ENCODE measurements around the gene COX4I1. TPM values are rescaled to one million over a fixed set of nuclear protein-coding genes. Genes with fewer than 3 reads are reported as not detected.

Gene COX4I1
- total and polyA plus RNA-seq, 5 donors: 1,306 to 4,150 (median 1,671) TPM

DNA sequence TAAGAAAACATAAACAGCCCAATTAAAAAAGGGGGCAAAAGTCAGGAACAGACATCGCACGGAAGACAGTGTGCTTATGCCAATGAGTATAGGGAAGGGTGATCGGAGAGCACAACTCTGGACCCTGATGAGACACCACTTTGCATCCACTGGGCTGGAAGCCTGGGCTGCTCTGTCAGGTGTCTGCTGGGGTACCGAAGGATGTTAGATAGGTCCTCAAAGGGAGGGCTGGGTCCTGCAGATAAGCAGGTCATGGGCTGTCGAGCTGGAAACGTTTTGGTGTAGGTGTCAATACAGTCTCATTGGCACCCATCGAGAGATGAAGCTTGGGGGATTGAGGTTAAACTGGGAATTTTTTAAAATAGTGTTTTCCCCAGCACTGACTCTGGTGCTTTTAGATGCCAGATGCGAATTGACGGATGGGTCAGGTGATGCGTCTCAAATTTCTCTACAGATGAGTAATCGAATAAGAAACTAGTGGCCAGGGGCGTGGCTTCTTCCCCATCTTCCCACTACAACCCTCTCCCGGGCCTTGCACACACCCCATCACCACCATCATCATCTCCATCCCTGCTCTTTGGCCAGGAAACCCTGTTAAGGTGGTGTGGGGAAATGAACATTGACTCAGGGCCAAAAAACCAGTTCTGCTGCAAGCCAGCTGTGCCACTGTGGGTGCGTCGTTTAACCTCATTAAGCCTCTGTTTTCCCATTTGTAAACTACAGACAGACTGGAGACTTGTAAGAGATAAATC is 51.7 kb downstream of the COX4I1 start:
- intact Hi-C loops (cut with DNase I): no loop called here
- WGBS: 68% methylated on average over 15 of the region's 15 CpGs
- H3K4me1 ChIP-seq (ENCODE audit: control insufficient read depth, insufficient read depth, low read length): no peaks in the 10 kb centered on the region
- H3K9me3 ChIP-seq (ENCODE audit: control insufficient read depth, low read length): no peaks in the 10 kb centered on the region
- H3K27ac ChIP-seq (ENCODE audit: low read length): no peak overlapping the region
- ATAC-seq: no peak
- DNase-seq: no peak
- H3K27me3 ChIP-seq (ENCODE audit: control insufficient read depth, insufficient read depth): no peaks in the 10 kb centered on the region
- H3K4me3 ChIP-seq (ENCODE audit: low read length): no peak overlapping the region

- Histone ChIP-seq H3K27me3 (ENCODE audit: control insufficient read depth, insufficient read depth) (no peaks in the 10 kb centered on the region), H3K9me3 (ENCODE audit: control insufficient read depth, low read length) (no peaks in the 10 kb centered on the region), H3K4me1 (ENCODE audit: control insufficient read depth, insufficient read depth, low read length) (no peaks in the 10 kb centered on the region), H3K4me3 (ENCODE audit: low read length) (no peak overlapping the region), H3K27ac (ENCODE audit: low read length) (no peak overlapping the region)
- DNase-seq (no peak), ATAC-seq (no peak)
- WGBS: 73% methylated on average over 16 of the region's 16 CpGs
- intact Hi-C loops (cut with DNase I): no loop called here
Observed at GRCh38 chr16:85853547-85854545, 54.4 kb downstream of the COX4I1 start.

- WGBS: 100% methylated on average over 1 of the region's 1 CpG
- no peaks in the 10 kb centered on the region for H3K27me3 ChIP-seq (ENCODE audit: control insufficient read depth, insufficient read depth)
- no peak overlapping the region for H3K4me3 ChIP-seq (ENCODE audit: low read length)
- DNase-seq (no peak), ATAC-seq (no peak)
- H3K27ac ChIP-seq (ENCODE audit: low read length): no peak overlapping the region
- no peaks in the 10 kb centered on the region for H3K9me3 ChIP-seq (ENCODE audit: control insufficient read depth, low read length)
- intact Hi-C loops (cut with DNase I): no loop called here
- no peaks in the 10 kb centered on the region for H3K4me1 ChIP-seq (ENCODE audit: control insufficient read depth, insufficient read depth, low read length)
Observed at GRCh38 chr16:85854935-85855334, 55.4 kb downstream of the COX4I1 start.

GRCh38 chr16:85856079-85856478 is 56.6 kb downstream of the COX4I1 start:
- intact Hi-C loops (cut with DNase I): no loop called here
- 76% methylated on average over 6 of the region's 6 CpGs for WGBS
- ATAC-seq (no peak), DNase-seq (no peak)
- H3K27me3 ChIP-seq (ENCODE audit: control insufficient read depth, insufficient read depth): no peaks in the 10 kb centered on the region
- H3K27ac ChIP-seq (ENCODE audit: low read length): no peak overlapping the region
- H3K4me1 ChIP-seq (ENCODE audit: control insufficient read depth, insufficient read depth, low read length): no peaks in the 10 kb centered on the region
- no peak overlapping the region for H3K4me3 ChIP-seq (ENCODE audit: low read length)
- H3K9me3 ChIP-seq (ENCODE audit: control insufficient read depth, low read length): no peaks in the 10 kb centered on the region

DNA sequence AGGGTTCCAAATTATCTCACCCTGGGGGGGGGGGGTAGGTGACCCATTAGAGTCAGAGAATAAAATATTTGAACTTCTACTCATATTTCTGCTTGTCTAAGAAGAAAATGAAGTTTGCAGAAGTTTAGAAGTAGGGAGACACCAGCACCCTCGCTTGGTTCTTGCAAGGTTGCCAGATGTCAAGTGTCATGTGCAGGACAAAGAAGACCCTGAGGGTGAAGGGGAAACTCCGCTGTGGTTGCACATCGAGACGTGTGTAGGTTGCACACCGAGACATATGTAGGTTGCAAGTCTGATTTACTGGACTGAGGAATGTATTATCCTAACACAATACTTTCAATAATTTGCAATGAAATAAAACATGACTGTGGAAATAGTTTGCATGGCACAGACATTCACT is 57.1 kb downstream of the COX4I1 start:
- DNase-seq: no peak
- Histone ChIP-seq H3K27me3 (ENCODE audit: control insufficient read depth, insufficient read depth) (no peaks in the 10 kb centered on the region), H3K9me3 (ENCODE audit: control insufficient read depth, low read length) (no peaks in the 10 kb centered on the region), H3K27ac (ENCODE audit: low read length) (no peak overlapping the region), H3K4me3 (ENCODE audit: low read length) (no peak overlapping the region), H3K4me1 (ENCODE audit: control insufficient read depth, insufficient read depth, low read length) (no peaks in the 10 kb centered on the region)
- ATAC-seq: no peak
- WGBS: 76% methylated on average over 5 of the region's 5 CpGs
- intact Hi-C loops (cut with DNase I): no loop called here

Other genes starting within 250 kb of the COX4I1 start
- gene GSE1, start 186.4 kb upstream of the COX4I1 start, total RNA-seq: 10 to 100 TPM; 70.8 to 99.8 (median 92.5) TPM
- gene GSE1, start 186.4 kb upstream of the COX4I1 start, polyA plus RNA-seq: 40.3 TPM
- 1 to 10 TPM in 1 of 4 donors, under 1 TPM in 3; 0.33 to 1.1 (median 0.40) TPM for gene GINS2, start 110.7 kb upstream of the COX4I1 start, total RNA-seq
- gene GINS2, start 110.7 kb upstream of the COX4I1 start, polyA plus RNA-seq: 0.23 TPM
- gene C16orf74, start 48.6 kb upstream of the COX4I1 start, total RNA-seq: 1 to 10 TPM; 1.1 to 2.1 (median 1.4) TPM
- gene C16orf74, start 48.6 kb upstream of the COX4I1 start, polyA plus RNA-seq: 1.8 TPM
- gene EMC8, start 151 bp upstream of the COX4I1 start, total RNA-seq: 10 to 100 TPM; 18.5 to 22.0 (median 21.2) TPM
- 13.8 TPM for gene EMC8, start 151 bp upstream of the COX4I1 start, polyA plus RNA-seq
- 1 to 10 TPM; 5.0 to 9.2 (median 5.9) TPM for gene IRF8, start 99.5 kb downstream of the COX4I1 start, total RNA-seq
- gene IRF8, start 99.5 kb downstream of the COX4I1 start, polyA plus RNA-seq: 1.6 TPM